ENCODE measurements around the gene FOXL1. TPM values are rescaled to one million over a fixed set of nuclear protein-coding genes. Genes with fewer than 3 reads are reported as not detected.

Gene FOXL1
- total RNA-seq, 4 donors from 2014 or later = 0.52 to 0.83 (median 0.69) TPM

DNA sequence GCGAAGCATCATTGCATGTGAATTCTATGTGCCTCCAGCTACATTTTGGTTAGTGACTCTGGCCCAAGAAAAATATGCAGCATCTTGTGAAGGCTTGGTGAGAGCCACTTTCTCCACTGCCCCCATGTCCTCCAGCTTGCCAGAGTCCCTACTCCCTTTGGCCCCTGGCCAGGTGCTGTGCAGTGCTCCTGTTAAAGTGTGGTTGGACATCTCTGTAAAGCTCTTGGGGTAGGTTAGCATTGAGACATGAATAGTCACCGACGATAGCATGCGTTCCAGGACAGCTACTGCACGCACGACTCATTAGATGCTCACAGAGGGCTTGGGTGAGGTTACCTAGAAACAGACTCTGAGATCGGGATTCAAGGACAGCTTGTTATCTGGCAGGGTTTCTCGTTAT is 48.6 kb downstream of the FOXL1 start:
- DNase-seq (ENCODE audit: extremely low spot score) = no peak
- Histone ChIP-seq H3K36me3 (no peaks in the 10 kb centered on the region), H3K4me3 (no peak overlapping the region), H3K27me3 (peaks cover 0 to 54% (median 0%) of the 10 kb centered on the region in 4 donors), H3K27ac (replicated peaks in 1 of 4) (no peak overlapping the region), H3K9me3 (no peaks in the 10 kb centered on the region), H3K4me1 (no peaks in the 10 kb centered on the region)
- TF ChIP-seq POLR2A (IDR thresholded peaks at IDR 0.05; ENCODE audit: low read depth) = no peak
- no peak for TF ChIP-seq EP300 (IDR thresholded peaks at IDR 0.05)
- no peak for TF ChIP-seq POLR2AphosphoS5 (IDR thresholded peaks at IDR 0.05)
- TF ChIP-seq, protein P1, sequence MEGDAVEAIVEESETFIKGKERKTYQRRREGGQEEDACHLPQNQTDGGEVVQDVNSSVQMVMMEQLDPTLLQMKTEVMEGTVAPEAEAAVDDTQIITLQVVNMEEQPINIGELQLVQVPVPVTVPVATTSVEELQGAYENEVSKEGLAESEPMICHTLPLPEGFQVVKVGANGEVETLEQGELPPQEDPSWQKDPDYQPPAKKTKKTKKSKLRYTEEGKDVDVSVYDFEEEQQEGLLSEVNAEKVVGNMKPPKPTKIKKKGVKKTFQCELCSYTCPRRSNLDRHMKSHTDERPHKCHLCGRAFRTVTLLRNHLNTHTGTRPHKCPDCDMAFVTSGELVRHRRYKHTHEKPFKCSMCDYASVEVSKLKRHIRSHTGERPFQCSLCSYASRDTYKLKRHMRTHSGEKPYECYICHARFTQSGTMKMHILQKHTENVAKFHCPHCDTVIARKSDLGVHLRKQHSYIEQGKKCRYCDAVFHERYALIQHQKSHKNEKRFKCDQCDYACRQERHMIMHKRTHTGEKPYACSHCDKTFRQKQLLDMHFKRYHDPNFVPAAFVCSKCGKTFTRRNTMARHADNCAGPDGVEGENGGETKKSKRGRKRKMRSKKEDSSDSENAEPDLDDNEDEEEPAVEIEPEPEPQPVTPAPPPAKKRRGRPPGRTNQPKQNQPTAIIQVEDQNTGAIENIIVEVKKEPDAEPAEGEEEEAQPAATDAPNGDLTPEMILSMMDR (IDR thresholded peaks at IDR 0.05) = no peak
- WGBS = 90% methylated on average over 8 of the region's 8 CpGs
- intact Hi-C loops (cut with DNase I) = no loop called here

DNA sequence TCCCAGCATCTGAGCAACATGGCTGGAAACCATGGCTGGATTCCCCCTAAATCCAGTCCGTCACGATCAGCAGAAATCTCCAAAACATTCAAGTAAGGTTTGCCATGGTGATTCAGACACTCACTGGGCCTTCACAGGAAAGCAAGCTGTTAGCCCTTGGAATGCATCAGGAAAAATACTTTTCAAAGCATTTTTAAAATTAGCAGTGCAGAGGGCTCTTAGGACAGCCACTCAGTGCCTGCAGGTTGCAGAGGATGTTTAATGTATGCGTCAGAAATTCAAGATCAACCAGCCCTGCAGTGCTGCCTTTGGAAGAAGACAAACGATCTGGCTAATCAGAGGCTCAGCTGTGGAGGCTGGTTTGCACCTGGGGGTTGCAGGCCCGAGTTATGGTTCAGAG is 50.3 kb downstream of the FOXL1 start:
- H3K4me3 ChIP-seq = no peak overlapping the region
- no peak for DNase-seq (ENCODE audit: extremely low spot score)
- TF ChIP-seq EP300 (IDR thresholded peaks at IDR 0.05) (no peak), POLR2AphosphoS5 (IDR thresholded peaks at IDR 0.05) (no peak), POLR2A (IDR thresholded peaks at IDR 0.05; ENCODE audit: low read depth) (no peak)
- TF ChIP-seq, protein P1 (IDR thresholded peaks at IDR 0.05) = no peak
- H3K4me1 ChIP-seq = no peaks in the 10 kb centered on the region
- H3K36me3 ChIP-seq = no peaks in the 10 kb centered on the region
- 74% methylated on average over 5 of the region's 5 CpGs for WGBS
- no peaks in the 10 kb centered on the region for H3K9me3 ChIP-seq
- peaks cover 0 to 55% (median 0%) of the 10 kb centered on the region in 4 donors for H3K27me3 ChIP-seq
- H3K27ac ChIP-seq (replicated peaks in 1 of 4) = no peak overlapping the region
- intact Hi-C loops (cut with DNase I) = no loop called here

DNA sequence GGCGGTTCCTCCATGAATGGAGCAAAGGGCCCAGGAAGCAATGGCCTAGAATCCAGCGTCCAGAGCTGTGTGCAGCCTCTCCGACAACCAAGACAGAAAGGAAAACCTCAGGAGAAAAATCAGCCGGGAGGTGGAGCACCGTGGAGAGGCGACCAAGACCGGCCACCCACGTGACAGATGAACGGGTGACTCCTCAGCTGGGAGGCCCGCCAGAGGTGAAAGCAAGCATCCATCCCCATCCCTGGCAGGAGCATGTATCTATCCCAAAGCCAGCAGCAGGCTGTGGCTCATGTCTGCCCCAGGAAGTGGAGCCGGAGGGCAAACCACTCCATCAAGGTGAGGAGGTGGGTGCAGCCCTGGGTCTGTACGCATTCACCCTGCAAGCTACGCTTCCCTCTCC is 52.1 kb downstream of the FOXL1 start:
- Histone ChIP-seq H3K4me3 (no peak overlapping the region), H3K27ac (replicated peaks in 1 of 4) (no peak overlapping the region), H3K9me3 (no peaks in the 10 kb centered on the region), H3K27me3 (peaks cover 0 to 47% (median 0%) of the 10 kb centered on the region in 4 donors), H3K36me3 (no peaks in the 10 kb centered on the region), H3K4me1 (no peaks in the 10 kb centered on the region)
- no peak for TF ChIP-seq POLR2AphosphoS5 (IDR thresholded peaks at IDR 0.05)
- TF ChIP-seq, protein P1 (IDR thresholded peaks at IDR 0.05) = no peak
- TF ChIP-seq EP300 (IDR thresholded peaks at IDR 0.05) = no peak
- no peak for TF ChIP-seq POLR2A (IDR thresholded peaks at IDR 0.05; ENCODE audit: low read depth)
- 67% methylated on average over 8 of the region's 13 CpGs for WGBS
- no peak for DNase-seq (ENCODE audit: extremely low spot score)
- intact Hi-C loops (cut with DNase I) = no loop called here

DNA sequence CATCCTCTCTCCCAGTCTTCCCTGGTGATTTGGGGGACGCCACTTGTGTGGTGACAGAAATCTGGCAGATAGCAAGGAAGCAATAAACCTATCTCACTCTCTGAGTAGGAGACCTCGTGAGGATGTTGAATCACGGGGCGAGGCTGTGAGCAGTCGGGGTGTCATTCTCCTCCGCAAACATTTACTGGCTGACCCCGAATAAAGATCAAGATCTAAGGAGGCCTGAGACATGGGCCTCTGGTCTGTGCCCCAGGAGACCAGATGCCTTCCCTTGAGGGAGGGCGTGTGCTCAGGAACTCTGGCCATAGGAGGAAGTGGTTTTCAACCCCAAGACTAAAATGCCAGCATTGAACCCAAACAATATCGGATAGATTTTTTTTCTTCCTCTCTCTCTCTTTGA is 53.1 kb downstream of the FOXL1 start:
- intact Hi-C loops (cut with DNase I) = no loop called here
- TF ChIP-seq POLR2AphosphoS5 (IDR thresholded peaks at IDR 0.05) (no peak), EP300 (IDR thresholded peaks at IDR 0.05) (no peak), POLR2A (IDR thresholded peaks at IDR 0.05; ENCODE audit: low read depth) (no peak)
- TF ChIP-seq, protein P1 (IDR thresholded peaks at IDR 0.05) = no peak
- Histone ChIP-seq H3K27me3 (peaks cover 0 to 45% (median 0%) of the 10 kb centered on the region in 4 donors), H3K27ac (replicated peaks in 1 of 4) (no peak overlapping the region), H3K9me3 (no peaks in the 10 kb centered on the region), H3K4me3 (no peak overlapping the region), H3K36me3 (no peaks in the 10 kb centered on the region), H3K4me1 (no peaks in the 10 kb centered on the region)
- DNase-seq (ENCODE audit: extremely low spot score) = no peak
- 84% methylated on average over 9 of the region's 9 CpGs for WGBS

Other genes with a start within 250 kb of the FOXL1 start
- 10 to 100 TPM; 40.7 to 94.5 (median 69.3) TPM for gene FOXF1, start 68.0 kb upstream of the FOXL1 start, total RNA-seq
- gene MTHFSD, start 23.3 kb upstream of the FOXL1 start, total RNA-seq = 10 to 100 TPM; 10.1 to 17.9 (median 15.5) TPM
- gene FOXC2, start 11.7 kb upstream of the FOXL1 start, total RNA-seq = 1 to 10 TPM in 2 of 4 donors, under 1 TPM in 2; 0.71 to 1.7 (median 1.1) TPM

All from esophagus muscularis mucosa (tissue), 4 donors.